KMS-11 (cell line): ENCODE data around the gene TSACC.

ENCODE experiments used
- H2AFZ ChIP-seq: fragments of 200-600 bp; sonication (generic); 2 replicates; pipeline ENCODE4 v1.6.1; 2016; ENCODE audit warnings: antibody characterized with exemption, mixed run types, low read depth
- H3K27ac ChIP-seq: fragments of 200-600 bp; sonication (generic); 2 replicates; pipeline ENCODE4 v1.6.1; 2016; ENCODE audit warnings: mild to moderate bottlenecking, mixed run types
- H3K27me3 ChIP-seq: fragments of 200-600 bp; sonication (generic); 2 replicates; pipeline ENCODE4 v1.6.1; 2017; ENCODE audit warnings: mild to moderate bottlenecking, low read depth, mixed run types, moderate library complexity; ENCODE audit not compliant: insufficient read depth
- H3K36me3 ChIP-seq: fragments of 200-600 bp; sonication (generic); 2 replicates; pipeline ENCODE4 v1.6.1; 2017; ENCODE audit warnings: mild to moderate bottlenecking, mixed run types; ENCODE audit not compliant: insufficient read depth
- H3K4me1 ChIP-seq: fragments of 200-600 bp; sonication (generic); 2 replicates; pipeline ENCODE4 v1.6.1; 2016; ENCODE audit warnings: mild to moderate bottlenecking, low read depth, mixed run types; ENCODE audit not compliant: poor library complexity, severe bottlenecking
- H3K4me2 ChIP-seq: fragments of 200-600 bp; sonication (generic); 2 replicates; pipeline ENCODE4 v1.7.0; 2016; ENCODE audit warnings: mild to moderate bottlenecking, mixed run types
- H3K4me3 ChIP-seq: fragments of 200-600 bp; sonication (generic); IDR thresholded peaks from 2 replicates; pipeline ENCODE4 v1.6.1; 2017; ENCODE audit warnings: low read depth, low read length, mixed read lengths; ENCODE audit not compliant: insufficient read depth
- H3K79me2 ChIP-seq: fragments of 200-600 bp; sonication (generic); 2 replicates; pipeline ENCODE4 v1.6.1; 2016; ENCODE audit warnings: low read depth, mixed run types; ENCODE audit not compliant: insufficient read depth
- H3K9ac ChIP-seq: fragments of 200-600 bp; sonication (generic); 2 replicates; pipeline ENCODE4 v1.6.1; 2016; ENCODE audit warnings: mild to moderate bottlenecking, mixed run types
- H4K20me1 ChIP-seq: fragments of 200-600 bp; sonication (generic); 2 replicates; pipeline ENCODE4 v1.6.1; 2016; ENCODE audit warnings: mild to moderate bottlenecking, mixed run types; ENCODE audit not compliant: insufficient read depth
- TF ChIP-seq, protein P1 (sequence below): fragments of 200-600 bp; sonication (generic); conservative IDR thresholded peaks from 2 replicates; pipeline ENCODE4 v1.6.1; 2017; ENCODE audit warnings: low read depth, mild to moderate bottlenecking, antibody characterized with exemption, low read length, moderate library complexity, mixed read lengths

Gene TSACC

DNA sequence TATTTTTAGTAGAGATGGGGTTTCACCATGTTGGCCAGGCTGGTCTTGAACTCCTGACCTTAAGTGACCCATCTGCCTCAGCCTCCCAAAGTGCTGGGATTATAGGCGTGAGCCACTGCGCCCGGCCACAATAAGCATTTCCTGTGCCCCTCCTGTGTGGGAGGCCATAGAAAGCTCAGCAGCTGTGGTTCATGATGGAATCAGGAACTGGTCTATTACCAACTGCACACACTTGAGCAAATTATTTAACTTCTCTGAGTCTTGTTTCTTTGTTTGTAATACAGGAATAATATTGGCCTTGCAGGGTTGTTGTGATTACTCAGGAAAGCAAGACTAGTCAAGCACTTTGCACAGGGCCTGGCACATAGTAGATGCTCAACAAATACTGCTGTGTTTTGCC, 45.7 kb downstream of the TSACC start:
- H2AFZ ChIP-seq: no peak overlapping the region
- TF ChIP-seq, protein P1, sequence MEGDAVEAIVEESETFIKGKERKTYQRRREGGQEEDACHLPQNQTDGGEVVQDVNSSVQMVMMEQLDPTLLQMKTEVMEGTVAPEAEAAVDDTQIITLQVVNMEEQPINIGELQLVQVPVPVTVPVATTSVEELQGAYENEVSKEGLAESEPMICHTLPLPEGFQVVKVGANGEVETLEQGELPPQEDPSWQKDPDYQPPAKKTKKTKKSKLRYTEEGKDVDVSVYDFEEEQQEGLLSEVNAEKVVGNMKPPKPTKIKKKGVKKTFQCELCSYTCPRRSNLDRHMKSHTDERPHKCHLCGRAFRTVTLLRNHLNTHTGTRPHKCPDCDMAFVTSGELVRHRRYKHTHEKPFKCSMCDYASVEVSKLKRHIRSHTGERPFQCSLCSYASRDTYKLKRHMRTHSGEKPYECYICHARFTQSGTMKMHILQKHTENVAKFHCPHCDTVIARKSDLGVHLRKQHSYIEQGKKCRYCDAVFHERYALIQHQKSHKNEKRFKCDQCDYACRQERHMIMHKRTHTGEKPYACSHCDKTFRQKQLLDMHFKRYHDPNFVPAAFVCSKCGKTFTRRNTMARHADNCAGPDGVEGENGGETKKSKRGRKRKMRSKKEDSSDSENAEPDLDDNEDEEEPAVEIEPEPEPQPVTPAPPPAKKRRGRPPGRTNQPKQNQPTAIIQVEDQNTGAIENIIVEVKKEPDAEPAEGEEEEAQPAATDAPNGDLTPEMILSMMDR: no peak
- no peaks in the 10 kb centered on the region for H3K79me2 ChIP-seq

GRCh38 chr1:156384658-156385057, 46.3 kb downstream of the TSACC start:
- H3K4me2 ChIP-seq: no peak overlapping the region
- H3K27ac ChIP-seq: no peak overlapping the region
- H3K4me1 ChIP-seq: no peaks in the 10 kb centered on the region
- H3K79me2 ChIP-seq: no peaks in the 10 kb centered on the region
- no peak overlapping the region for H2AFZ ChIP-seq
- TF ChIP-seq, protein P1: no peak
- H3K9ac ChIP-seq: no peak overlapping the region
- no peaks in the 10 kb centered on the region for H3K36me3 ChIP-seq
- no peaks in the 10 kb centered on the region for H4K20me1 ChIP-seq
- no peak overlapping the region for H3K4me3 ChIP-seq
- peaks cover 40% of the 10 kb centered on the region for H3K27me3 ChIP-seq

More for the DNA sequence above, 45.7 kb downstream of the TSACC start:
- Histone ChIP-seq H4K20me1 (no peaks in the 10 kb centered on the region), H3K27me3 (peaks cover 34% of the 10 kb centered on the region), H3K4me1 (no peaks in the 10 kb centered on the region), H3K27ac (no peak overlapping the region), H3K4me3 (no peak overlapping the region), H3K4me2 (no peak overlapping the region), H3K9ac (no peak overlapping the region), H3K36me3 (no peaks in the 10 kb centered on the region)

GRCh38 chr1:156385534-156386031, 47.3 kb downstream of the TSACC start:
- Histone ChIP-seq H3K27me3 (peaks cover 50% of the 10 kb centered on the region), H3K27ac (no peak overlapping the region), H3K36me3 (no peaks in the 10 kb centered on the region), H3K4me1 (no peaks in the 10 kb centered on the region), H3K4me3 (no peak overlapping the region), H3K9ac (no peak overlapping the region), H3K79me2 (no peaks in the 10 kb centered on the region), H2AFZ (no peak overlapping the region), H3K4me2 (no peak overlapping the region), H4K20me1 (no peaks in the 10 kb centered on the region)
- TF ChIP-seq, protein P1: peak; percentile 100

DNA sequence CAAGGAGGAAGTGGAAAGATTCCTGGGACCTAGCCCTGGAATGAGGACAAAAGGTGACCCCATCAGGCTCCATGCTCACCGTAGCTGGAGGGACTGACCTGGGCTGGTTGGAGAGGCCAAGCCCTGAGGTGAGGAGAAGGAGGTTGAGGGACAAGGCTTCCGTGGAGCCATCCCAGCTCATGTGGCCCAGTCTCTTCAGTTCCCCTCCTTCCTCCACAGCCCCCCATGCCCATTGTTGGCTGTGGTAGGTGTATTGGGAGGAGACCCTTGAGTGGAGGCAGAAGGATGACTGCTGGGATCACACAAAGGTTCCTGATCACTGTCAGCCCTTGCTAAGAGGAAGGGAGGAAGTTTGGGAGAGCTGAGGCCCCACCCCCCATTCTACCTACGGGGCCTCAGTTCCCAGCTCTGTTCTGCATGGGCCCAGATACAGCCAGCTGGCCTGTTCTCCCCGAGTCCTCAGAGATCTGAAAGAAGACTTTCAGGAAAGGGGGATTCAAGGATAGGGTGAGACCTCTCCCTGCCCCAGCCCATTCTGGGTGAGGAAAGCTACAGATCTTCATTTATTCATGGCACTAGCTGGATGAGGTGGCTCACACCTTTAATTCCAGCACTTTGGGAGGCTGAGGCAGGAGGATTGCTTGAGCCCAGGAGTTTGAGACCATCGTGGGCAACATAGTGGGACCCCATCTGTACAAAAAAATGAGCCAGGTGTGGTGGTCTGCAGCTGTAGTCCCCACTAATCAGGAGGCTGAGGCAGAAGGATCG, 48.0 kb downstream of the TSACC start:
- no peaks in the 10 kb centered on the region for H3K4me1 ChIP-seq
- H3K27me3 ChIP-seq: peaks cover 57% of the 10 kb centered on the region
- TF ChIP-seq, protein P1: no peak
- H2AFZ ChIP-seq: no peak overlapping the region
- H3K4me2 ChIP-seq: no peak overlapping the region
- H3K79me2 ChIP-seq: no peaks in the 10 kb centered on the region
- H3K36me3 ChIP-seq: no peaks in the 10 kb centered on the region
- H3K9ac ChIP-seq: no peak overlapping the region
- H3K27ac ChIP-seq: no peak overlapping the region
- no peaks in the 10 kb centered on the region for H4K20me1 ChIP-seq
- no peak overlapping the region for H3K4me3 ChIP-seq
